ENCODE measurements around the gene WWC1.

WWC1 gene

GRCh38 chr5:168365581-168366081, 74.2 kb downstream of the WWC1 start:
- DNase-seq: no peak

- no peak for DNase-seq
Measured at GRCh38 chr5:168366116-168366515, 74.7 kb downstream of the WWC1 start.

GRCh38 chr5:168368854-168369253, 77.4 kb downstream of the WWC1 start:
- no peak for DNase-seq

GRCh38 chr5:168370831-168371230, 79.4 kb downstream of the WWC1 start:
- DNase-seq: no peak

- no peak for DNase-seq
Measured at GRCh38 chr5:168372356-168372946, 81.0 kb downstream of the WWC1 start.

GRCh38 chr5:168374532-168374931, 83.1 kb downstream of the WWC1 start:
- no peak for DNase-seq

GRCh38 chr5:168375214-168375613, 83.8 kb downstream of the WWC1 start:
- DNase-seq: no peak

- DNase-seq: no peak
Measured at GRCh38 chr5:168377525-168377924, 86.1 kb downstream of the WWC1 start.

- no peak for DNase-seq
Measured at GRCh38 chr5:168378741-168379140, 87.3 kb downstream of the WWC1 start.

- no peak for DNase-seq
Measured at GRCh38 chr5:168382421-168382820, 91.0 kb downstream of the WWC1 start.

- DNase-seq: no peak
Measured at GRCh38 chr5:168390491-168390890, 99.0 kb downstream of the WWC1 start.

GRCh38 chr5:168393773-168394172, 102.3 kb downstream of the WWC1 start:
- DNase-seq: no peak

- DNase-seq: no peak
Measured at GRCh38 chr5:168400429-168401220, 109.2 kb downstream of the WWC1 start.

- DNase-seq: no peak
Measured at GRCh38 chr5:168401226-168401625, 109.8 kb downstream of the WWC1 start.

GRCh38 chr5:168401880-168402279, 110.4 kb downstream of the WWC1 start:
- no peak for DNase-seq

GRCh38 chr5:168404365-168404764, 112.9 kb downstream of the WWC1 start:
- no peak for DNase-seq

GRCh38 chr5:168407211-168407610, 115.8 kb downstream of the WWC1 start:
- no peak for DNase-seq

GRCh38 chr5:168408561-168409305, 117.3 kb downstream of the WWC1 start:
- no peak for DNase-seq

- DNase-seq: peak; percentile 17
Measured at GRCh38 chr5:168409591-168410458, 118.4 kb downstream of the WWC1 start.

GRCh38 chr5:168411871-168412270, 120.4 kb downstream of the WWC1 start:
- DNase-seq: no peak

- no peak for DNase-seq
Measured at GRCh38 chr5:168413062-168413461, 121.6 kb downstream of the WWC1 start.

GRCh38 chr5:168413596-168413995, 122.2 kb downstream of the WWC1 start:
- no peak for DNase-seq

- no peak for DNase-seq
Measured at GRCh38 chr5:168415401-168415800, 124.0 kb downstream of the WWC1 start.
